Anterior cingulate cortex (tissue), 58 donors: ENCODE measurements around the gene PHETA1.
"Not testable (repeated sequence)": the region's sequence is repeated elsewhere in the genome, so short reads cannot be mapped to it uniquely, and the experiment has no call there.

Experiments
- DNase-seq, 58 donors: peaks; one replicate each; lab custom pipeline; 2025; lab: John Stamatoyannopoulos, UW

The PHETA1 gene

DNA sequence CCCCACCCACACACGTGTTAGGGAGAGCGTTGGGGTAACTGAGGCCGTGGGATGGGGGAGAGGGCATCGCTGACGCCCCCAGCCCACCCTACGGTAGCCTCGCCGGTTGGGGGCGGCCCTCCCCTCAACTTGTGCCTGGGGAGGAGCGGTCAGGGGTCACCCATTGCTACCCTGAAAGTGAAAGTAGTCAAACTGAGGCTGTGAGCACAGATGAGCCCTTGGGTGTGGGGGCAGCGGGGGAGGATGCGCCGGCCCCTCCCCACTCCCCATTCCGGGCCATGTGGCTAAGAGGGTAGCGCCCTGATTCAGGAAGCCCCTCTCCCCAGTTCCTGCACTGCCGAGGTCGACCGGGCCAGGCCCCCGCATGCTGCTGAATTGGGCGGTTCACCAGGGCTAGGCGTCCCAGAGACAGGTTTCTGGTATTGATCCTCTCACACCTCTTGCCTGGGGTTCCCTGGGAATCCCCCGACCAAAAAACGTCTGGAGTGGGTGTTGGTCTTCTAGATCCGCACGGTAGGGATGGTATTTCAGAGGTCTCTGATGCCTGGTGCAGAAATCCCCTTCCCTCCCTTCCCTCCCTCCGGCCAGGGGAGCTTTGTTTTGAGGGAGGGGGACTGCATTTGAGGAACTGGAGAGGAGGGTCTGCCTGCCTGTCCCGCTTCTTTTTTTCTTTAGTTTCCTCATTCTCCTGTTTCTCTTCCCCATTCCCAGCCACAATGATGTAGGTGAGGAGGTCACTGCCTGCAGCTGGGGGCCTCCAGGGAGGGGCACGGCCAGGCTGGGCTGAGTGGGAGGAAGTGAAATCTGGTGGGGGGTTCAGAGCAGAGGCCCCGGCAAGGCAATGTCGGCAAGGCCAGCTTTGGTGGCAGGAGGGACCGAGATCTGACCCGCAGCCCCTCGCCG is 37.8 kb upstream of the PHETA1 start:
- peak in 23 of 58 donors; percentile 16 to 69 (median 30) for DNase-seq

- peak in 1 of 58 donors; percentile 69 for DNase-seq
Measured at GRCh38 chr12:111405859-111406473, 37.1 kb upstream of the PHETA1 start, which contains the start of gene SH2B3. Gene SH2B3, plus strand, starts transcription at chr12:111405923. Its CDS starts 12,223 bp downstream, at chr12:111418146.

DNA sequence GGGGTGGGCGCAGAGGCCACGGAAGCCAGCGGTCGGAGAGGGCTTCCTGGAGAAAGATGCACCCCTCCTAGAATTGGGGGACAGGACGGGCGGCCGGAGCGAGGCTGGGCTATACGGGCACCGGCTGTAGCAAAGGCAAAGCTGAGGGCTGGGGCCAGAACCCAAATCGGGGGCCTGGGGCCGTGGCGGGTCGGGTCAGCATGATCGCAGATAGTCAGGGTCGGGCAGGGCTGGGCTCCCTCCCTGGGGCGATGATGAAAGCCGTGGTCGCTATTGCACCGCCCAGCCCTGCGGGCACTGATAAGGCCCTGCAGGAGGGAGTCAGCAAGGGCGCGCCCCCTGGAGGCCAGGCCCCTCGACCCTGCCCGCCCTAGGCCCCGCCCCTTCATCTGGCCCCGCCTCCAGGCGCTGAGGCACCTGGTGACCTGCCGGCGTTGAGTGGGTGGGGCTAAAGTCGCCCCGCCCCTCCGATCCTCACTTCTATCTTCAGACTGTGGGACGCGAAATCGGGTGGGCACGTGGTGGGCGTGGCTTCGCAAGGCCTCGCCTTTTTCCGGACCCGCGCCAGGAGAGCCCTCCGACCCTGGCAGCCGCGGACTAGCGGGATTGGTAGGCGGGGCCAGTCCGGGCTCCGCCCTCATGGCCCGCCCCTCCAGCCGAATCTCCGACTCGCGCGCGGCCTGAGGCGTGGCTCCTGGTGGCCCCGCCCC is 36.4 kb upstream of the PHETA1 start:
- peak in 57 of 58 donors; percentile 36 to 98 (median 88) for DNase-seq

GRCh38 chr12:111404362-111405148 is 35.7 kb upstream of the PHETA1 start:
- peak in 1 of 58 donors; percentile 63 for DNase-seq

GRCh38 chr12:111402490-111402824 is 33.6 kb upstream of the PHETA1 start:
- not testable (repeated sequence) for DNase-seq

GRCh38 chr12:111401167-111401605 is 32.3 kb upstream of the PHETA1 start:
- DNase-seq = no peak

DNA sequence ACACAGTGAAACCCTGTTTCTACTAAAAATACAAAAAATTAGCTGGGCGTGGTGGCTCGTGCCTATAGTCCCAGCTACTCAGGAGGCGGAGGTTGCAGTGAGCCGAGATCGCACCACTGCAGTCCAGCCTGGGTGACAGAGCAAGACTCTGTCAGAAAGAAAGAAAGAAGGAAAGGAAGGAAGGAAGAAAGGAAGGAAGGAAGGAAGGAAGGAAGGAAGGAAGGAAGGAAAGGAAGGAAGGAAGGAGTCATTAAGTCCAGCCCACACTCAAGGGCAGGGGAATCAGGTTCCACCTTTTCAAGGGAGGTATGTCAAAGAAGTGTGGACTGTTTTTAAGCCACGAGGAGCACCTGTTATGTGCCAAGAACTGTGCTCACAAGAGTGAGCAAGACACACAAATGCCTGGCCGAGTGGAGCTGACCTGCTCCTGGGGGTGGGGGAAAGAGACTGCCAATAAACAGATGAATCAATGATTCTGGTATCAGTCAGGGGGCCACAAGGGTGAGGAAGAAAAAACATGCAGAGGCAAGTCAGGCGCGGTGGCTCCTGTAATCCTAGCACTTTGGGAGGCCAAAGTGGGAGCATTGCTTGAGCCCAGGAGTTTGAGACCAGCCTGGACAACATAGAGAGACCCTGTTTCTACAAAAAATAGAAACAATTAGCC is 31.0 kb upstream of the PHETA1 start:
- not testable (repeated sequence) for DNase-seq

DNA sequence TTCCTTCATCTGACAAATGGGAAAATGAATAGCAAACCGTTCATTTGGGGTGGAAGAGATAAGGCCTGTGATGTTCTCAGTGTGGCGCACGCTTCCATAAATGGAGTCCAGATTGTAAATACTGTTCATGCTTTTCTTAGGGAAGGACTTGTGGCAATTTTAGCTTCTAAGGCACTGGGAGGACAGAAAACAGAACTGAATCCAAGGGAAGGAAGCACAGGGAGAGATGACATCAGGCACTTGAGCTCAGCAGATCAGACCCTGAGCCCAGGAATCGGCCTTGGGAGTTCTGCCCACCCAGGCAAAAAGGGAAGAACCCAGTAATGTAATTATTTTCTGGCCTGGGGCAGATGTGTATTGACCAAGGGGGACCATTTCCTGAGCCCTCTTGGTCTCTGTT is 29.6 kb upstream of the PHETA1 start:
- DNase-seq = peak in 6 of 58 donors; percentile 5 to 44 (median 16)

GRCh38 chr12:111396726-111397445 is 28.0 kb upstream of the PHETA1 start:
- peak in 55 of 58 donors; percentile 35 to 91 (median 74) for DNase-seq

- DNase-seq = not testable (repeated sequence)
Measured at GRCh38 chr12:111396271-111396670, 27.4 kb upstream of the PHETA1 start.

DNA sequence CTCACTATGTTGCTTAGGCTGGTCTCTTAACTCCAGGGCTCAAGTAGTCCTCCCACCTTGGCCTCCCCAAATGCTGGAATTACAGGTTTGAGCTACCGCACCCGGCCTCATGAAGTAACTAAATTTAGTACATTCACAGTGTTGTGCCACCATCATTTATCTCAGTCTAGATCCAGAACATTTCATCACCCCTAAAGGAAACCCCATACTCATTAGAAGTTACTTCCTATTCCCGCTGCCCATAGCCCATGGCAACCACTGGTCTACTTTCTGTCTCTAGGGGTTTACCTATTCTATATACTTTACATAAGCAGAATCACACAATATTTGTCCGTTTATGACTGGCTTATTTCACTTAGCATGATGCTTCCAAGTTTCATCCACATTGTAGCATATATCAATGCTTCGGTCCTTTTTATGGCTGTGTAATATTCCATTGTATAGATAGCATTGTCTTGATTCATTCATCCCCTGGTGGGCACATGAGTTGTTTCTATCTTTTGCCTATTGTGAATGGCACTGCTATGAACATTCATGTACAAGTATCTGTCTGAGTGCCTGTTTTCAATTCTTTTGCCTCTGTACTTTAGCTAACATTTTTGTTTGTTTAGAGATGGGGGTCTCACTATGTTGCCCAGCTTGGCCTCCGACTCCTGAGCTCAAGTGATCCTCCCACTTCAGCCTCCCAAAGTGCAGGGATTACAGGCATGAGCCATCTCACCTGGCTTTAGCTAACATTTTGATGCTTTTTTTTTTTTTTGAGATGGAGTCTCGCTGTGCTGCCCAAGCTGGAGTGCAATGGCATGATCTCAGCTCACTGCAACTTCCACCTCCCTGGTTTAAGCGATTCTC is 26.7 kb upstream of the PHETA1 start:
- DNase-seq = no peak

DNA sequence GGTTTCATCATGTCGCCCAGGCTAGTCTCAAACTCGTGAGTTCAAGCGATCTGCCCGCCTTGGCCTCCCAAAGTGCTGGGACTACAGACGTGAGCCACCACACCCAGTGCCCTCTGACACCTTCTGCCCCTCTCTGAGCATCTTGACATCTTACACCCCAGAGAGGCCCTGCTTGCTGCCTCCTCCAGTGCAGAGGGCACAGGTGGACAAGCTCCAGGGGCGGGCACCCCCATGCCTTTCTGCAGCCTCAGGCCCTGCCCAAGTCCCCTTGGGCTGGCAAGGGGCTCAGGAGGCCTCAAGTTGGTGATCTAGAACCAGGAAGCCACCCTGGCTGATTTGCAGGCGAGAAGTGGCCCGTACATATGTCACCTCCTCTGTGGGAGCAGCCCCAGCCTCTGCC is 25.6 kb upstream of the PHETA1 start:
- DNase-seq = no peak

GRCh38 chr12:111393700-111394300 is 24.9 kb upstream of the PHETA1 start:
- DNase-seq = peak in 3 of 58 donors; percentile 13 to 41 (median 14)

DNA sequence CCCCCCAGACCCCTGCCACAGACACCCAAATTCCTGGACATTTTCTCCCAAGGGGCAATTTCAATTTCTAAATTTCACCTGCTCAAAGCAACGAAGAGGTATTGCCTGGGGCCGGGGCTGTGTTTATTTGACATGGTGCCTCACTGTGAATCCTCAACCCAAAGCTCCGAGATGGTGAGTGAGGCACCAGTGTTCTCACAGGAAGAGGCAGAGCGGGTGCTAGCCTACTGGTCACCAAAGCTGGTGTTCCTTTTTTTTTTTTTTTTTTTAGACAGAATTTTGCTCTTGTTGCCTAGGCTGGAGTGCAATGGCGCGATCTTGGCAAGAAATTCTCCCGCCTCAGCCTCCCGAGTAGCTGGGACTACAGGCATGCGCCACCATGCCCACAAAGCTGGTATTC is 22.0 kb upstream of the PHETA1 start:
- DNase-seq = no peak

DNA sequence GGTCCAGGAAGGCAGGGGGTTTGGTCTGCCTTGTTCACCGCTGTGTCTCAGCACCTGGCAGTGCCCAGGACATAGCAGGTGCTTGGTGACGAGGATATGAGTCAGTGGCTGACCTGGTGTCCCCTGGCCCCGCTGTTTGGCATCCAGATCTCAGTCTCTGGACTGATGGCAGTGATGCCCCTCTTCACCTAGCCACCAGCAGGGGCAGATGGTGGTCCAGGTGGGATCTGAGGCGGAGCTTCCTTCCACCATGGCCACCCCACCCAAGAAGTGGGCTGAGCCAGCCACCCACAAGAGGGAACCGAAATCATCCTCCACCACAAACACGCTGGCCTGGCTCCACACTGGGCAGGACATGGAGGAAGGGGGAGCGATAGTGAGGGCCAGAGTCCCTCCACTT is 20.7 kb upstream of the PHETA1 start:
- no peak for DNase-seq

- DNase-seq = no peak
Measured at GRCh38 chr12:111387747-111388323, 18.9 kb upstream of the PHETA1 start.

DNA sequence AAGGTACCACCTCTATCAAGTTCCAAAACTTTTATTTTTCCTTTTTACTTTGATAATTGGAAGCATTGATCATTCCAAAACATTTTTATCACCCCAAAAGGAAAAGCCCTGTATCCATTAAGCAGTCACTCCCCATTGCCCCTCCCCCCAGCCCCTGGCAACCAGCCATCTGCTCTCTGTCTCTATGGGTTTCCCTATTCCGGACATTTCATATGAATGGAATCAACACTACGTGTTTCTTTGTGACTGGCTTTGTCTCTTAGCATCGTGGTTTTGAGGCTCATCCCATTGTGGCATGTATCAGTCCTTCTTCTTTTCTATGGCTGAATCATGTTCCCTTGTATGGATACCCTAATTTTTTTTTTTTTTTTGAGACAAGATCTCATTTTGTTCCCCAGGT is 18.0 kb upstream of the PHETA1 start:
- DNase-seq = no peak
